Measurements from ENCODE around the gene HSPA6.
A peak's percentile ranks its signal among the peaks of the same experiment; 100 is the strongest.
"Not testable (repeated sequence)": the region's sequence is repeated elsewhere in the genome, so short reads cannot be mapped to it uniquely, and the experiment has no call there.

HSPA6 gene

GRCh38 chr1:161523817-161524741 lies at the start of gene HSPA6:
Gene HSPA6 (plus strand): TSS chr1:161524540. CDS start chr1:161524659, 119 bp downstream.
- DNase-seq (ENCODE audit: low spot score) = peak; percentile 74

GRCh38 chr1:161477711-161478110 lies 46.6 kb upstream of the HSPA6 start:
- not testable (repeated sequence) for ATAC-seq (ENCODE audit: low read depth); H3K27me3 ChIP-seq (ENCODE audit: insufficient read depth, poor library complexity, severe bottlenecking); H3K27ac ChIP-seq (ENCODE audit: poor library complexity, severe bottlenecking)

More at GRCh38 chr1:161523817-161524741, at the start of gene HSPA6:
- H3K4me1 ChIP-seq (ENCODE audit: insufficient read depth, poor library complexity, severe bottlenecking); H3K9me3 ChIP-seq (ENCODE audit: severe bottlenecking); H3K36me3 ChIP-seq (ENCODE audit: low read depth); H3K27me3 ChIP-seq (ENCODE audit: insufficient read depth, poor library complexity, severe bottlenecking): not testable (repeated sequence)
- Histone ChIP-seq H3K27ac (ENCODE audit: poor library complexity, severe bottlenecking) (peak within 1 kb of the TSS; percentile 78), H3K4me3 (ENCODE audit: severe bottlenecking) (peak within 1 kb of the TSS; percentile 75)
- peak; percentile 89 for ATAC-seq (ENCODE audit: low read depth)

GRCh38 chr1:161478985-161479384 lies 45.4 kb upstream of the HSPA6 start:
- ATAC-seq (ENCODE audit: low read depth) = no peak
- no peak for DNase-seq (ENCODE audit: low spot score)
- Histone ChIP-seq H3K27ac (ENCODE audit: poor library complexity, severe bottlenecking) (no peak overlapping the region), H3K9me3 (ENCODE audit: severe bottlenecking) (no peaks in the 10 kb centered on the region), H3K4me1 (ENCODE audit: insufficient read depth, poor library complexity, severe bottlenecking) (peaks cover 7% of the 10 kb centered on the region), H3K36me3 (ENCODE audit: low read depth) (no peaks in the 10 kb centered on the region), H3K27me3 (ENCODE audit: insufficient read depth, poor library complexity, severe bottlenecking) (no peaks in the 10 kb centered on the region), H3K4me3 (ENCODE audit: severe bottlenecking) (no peak overlapping the region)
- no peak for TF ChIP-seq CTCF (IDR thresholded peaks at IDR 0.05; ENCODE audit: poor library complexity, severe bottlenecking)

More at GRCh38 chr1:161477711-161478110, 46.6 kb upstream of the HSPA6 start:
- not testable (repeated sequence) for H3K9me3 ChIP-seq (ENCODE audit: severe bottlenecking); DNase-seq (ENCODE audit: low spot score); H3K4me3 ChIP-seq (ENCODE audit: severe bottlenecking); H3K4me1 ChIP-seq (ENCODE audit: insufficient read depth, poor library complexity, severe bottlenecking); H3K36me3 ChIP-seq (ENCODE audit: low read depth)

- Histone ChIP-seq H3K4me3 (ENCODE audit: severe bottlenecking) (no peak overlapping the region), H3K4me1 (ENCODE audit: insufficient read depth, poor library complexity, severe bottlenecking) (peaks cover 7% of the 10 kb centered on the region), H3K36me3 (ENCODE audit: low read depth) (no peaks in the 10 kb centered on the region), H3K9me3 (ENCODE audit: severe bottlenecking) (no peaks in the 10 kb centered on the region), H3K27me3 (ENCODE audit: insufficient read depth, poor library complexity, severe bottlenecking) (no peaks in the 10 kb centered on the region), H3K27ac (ENCODE audit: poor library complexity, severe bottlenecking) (no peak overlapping the region)
- no peak for TF ChIP-seq CTCF (IDR thresholded peaks at IDR 0.05; ENCODE audit: poor library complexity, severe bottlenecking)
- no peak for DNase-seq (ENCODE audit: low spot score)
- ATAC-seq (ENCODE audit: low read depth) = no peak
Measured at GRCh38 chr1:161480381-161481035, 43.8 kb upstream of the HSPA6 start.

GRCh38 chr1:161481624-161482392 lies 42.5 kb upstream of the HSPA6 start:
- ATAC-seq (ENCODE audit: low read depth) = peak; percentile 91
- H3K4me3 ChIP-seq (ENCODE audit: severe bottlenecking) = no peak overlapping the region
- no peak for TF ChIP-seq CTCF (IDR thresholded peaks at IDR 0.05; ENCODE audit: poor library complexity, severe bottlenecking)
- H3K36me3 ChIP-seq (ENCODE audit: low read depth) = no peaks in the 10 kb centered on the region
- H3K4me1 ChIP-seq (ENCODE audit: insufficient read depth, poor library complexity, severe bottlenecking) = peaks cover 7% of the 10 kb centered on the region
- no peaks in the 10 kb centered on the region for H3K9me3 ChIP-seq (ENCODE audit: severe bottlenecking)
- DNase-seq (ENCODE audit: low spot score) = no peak
- H3K27ac ChIP-seq (ENCODE audit: poor library complexity, severe bottlenecking) = no peak overlapping the region
- no peaks in the 10 kb centered on the region for H3K27me3 ChIP-seq (ENCODE audit: insufficient read depth, poor library complexity, severe bottlenecking)
